Measurements from ENCODE around the gene CYBC1.
"Not testable (repeated sequence)": the region's sequence is repeated elsewhere in the genome, so short reads cannot be mapped to it uniquely, and the experiment has no call there.

Gene CYBC1

GRCh38 chr17:82435601-82436583 lies 14.7 kb downstream of the CYBC1 start:
- no peak for DNase-seq

DNA sequence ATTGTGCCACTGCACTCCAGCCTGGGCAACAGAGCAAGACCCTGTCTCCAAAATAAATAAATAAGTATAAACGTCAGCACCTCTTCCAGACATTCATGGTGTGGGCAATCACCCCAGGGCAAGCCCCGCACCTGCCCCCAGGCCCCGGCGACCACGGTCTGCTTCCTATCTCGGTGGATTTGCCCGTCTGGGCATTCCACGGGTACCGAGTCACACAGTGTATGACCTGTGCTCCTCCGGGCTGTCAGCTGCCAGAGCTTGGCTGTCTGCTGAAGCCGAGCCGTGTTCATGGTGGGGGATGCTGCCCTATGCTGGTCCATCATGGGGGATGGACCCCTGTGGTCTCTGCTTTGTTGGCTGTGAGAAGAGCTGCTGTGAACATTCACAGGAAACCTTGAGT lies 15.4 kb downstream of the CYBC1 start:
- DNase-seq: no peak

DNA sequence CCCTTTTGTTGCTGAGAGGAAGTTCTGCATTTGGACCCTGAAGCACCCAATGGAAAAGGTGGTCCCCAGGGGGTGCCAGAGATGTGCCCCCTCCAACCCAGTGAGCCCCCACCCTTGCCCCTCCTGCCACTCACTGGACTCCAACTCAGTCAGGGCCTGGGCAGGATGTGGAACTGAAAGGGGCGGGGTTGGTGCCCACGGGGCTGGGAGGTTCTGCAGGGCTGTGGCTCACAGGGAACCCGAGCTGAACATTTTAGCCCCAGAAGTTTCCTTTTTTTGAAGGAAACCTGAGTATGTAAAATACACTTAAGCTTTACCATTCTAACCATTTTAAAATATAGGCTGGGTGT lies 16.4 kb downstream of the CYBC1 start:
- DNase-seq: no peak

- no peak for DNase-seq
These were observed 16.9 kb downstream of the CYBC1 start for GRCh38 chr17:82433560-82434215.

DNA sequence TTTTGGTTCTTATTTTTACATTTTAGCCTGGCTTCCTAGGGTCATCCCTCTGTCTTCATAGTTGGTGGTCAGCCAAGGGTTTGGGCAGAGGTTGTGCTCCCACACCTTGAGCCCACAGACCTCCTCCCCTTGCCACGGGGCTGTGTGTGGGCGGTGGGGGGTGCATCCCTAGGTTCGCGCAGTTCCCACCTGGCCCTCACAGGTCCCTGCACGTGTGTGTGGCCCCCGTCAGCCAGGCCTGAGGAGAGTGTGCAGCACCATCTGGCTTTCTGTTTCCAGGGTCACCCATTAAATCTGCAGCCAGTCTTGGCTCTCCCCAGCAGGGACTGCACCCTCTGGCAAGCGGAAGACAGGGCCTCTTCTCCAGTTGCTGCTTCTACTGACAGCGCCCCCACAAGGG lies 18.5 kb downstream of the CYBC1 start:
- DNase-seq: no peak

- DNase-seq: no peak
These were observed 20.7 kb downstream of the CYBC1 start for GRCh38 chr17:82429824-82430223.

DNA sequence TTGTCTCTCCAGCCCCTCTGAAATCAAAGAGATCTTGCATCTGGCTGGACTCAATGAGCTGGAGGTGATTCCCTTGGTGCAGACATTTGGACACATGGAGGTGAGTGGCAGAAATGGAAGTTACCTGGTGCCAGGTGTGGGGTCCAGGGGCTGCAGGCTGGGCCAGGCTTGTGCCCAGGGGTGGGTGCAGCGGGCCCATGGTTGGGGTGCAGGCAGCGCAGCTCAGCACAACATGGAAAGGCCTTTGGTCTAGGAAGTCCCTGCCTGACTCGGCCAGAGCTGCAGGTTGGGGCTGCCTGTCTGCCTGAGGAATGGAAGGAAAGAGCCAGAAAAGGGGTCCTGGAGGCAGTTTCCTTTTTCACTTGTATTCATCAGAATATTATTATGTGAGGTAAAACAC lies 22.0 kb downstream of the CYBC1 start:
- no peak for DNase-seq

GRCh38 chr17:82424863-82425159 lies 25.7 kb downstream of the CYBC1 start:
- no peak for DNase-seq

GRCh38 chr17:82424001-82424862 lies 26.3 kb downstream of the CYBC1 start:
- DNase-seq: no peak

GRCh38 chr17:82419540-82419939 lies 31.0 kb downstream of the CYBC1 start:
- DNase-seq: no peak

DNA sequence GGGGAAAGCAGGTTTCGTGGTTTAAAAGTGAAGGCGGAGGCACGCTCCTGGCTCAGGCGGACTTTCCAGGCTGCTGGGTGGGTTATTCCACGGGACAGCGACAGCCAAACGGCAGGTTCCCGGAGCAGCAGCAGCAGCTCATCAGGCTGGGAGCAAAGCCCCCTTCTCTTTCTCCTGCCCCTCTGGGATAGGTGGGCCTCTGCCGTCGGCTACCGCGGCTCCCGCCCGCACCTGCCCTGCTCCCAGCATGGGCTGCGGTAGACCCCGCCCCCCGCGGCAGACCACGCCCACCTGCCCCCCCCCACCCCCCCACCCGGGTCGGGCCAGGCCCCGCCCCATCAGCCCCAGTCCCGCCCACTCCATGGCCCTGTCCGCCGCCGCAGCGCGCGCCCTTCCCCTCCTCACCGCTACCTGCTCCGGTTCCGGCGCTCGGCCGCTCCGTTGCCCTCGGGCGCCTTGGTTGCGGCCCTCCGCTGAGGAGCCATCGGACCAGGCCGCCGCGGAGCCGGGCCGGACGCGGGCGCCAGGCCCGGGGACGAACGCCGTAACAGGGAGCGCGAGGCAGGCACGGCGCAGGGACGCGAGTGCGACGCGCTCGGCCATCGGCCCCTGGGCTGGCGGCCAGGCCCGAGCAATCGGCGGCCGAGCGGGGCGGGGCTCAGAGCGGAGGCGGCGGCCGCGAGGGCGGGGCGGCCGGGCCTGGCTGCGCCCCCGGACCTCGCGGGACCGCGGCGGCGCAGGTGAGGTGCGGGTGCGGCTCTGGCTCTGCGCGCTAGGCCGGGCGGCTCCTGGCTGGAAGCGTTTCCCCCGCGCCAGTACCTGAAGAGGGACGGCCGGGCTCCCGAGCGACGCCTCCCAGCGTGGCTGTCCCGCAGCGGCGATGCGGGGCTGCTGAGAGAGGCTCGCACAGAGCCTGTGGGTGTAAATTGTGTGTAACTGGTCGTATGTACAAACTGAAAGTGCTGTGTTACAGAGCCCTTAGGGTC lies 32.3 kb downstream of the CYBC1 start, which contains the start of the genes HEXD and OGFOD3:
Gene HEXD (plus strand): TSS at position 347 of the 986 bp plus-strand sequence. CDS start 1,453 bp downstream, outside the sequence.
Gene OGFOD3 (minus strand): TSS at position 586 of the 986 bp plus-strand sequence. CDS start 101 bp downstream, at position 485.
- DNase-seq: peak; percentile 100

DNA sequence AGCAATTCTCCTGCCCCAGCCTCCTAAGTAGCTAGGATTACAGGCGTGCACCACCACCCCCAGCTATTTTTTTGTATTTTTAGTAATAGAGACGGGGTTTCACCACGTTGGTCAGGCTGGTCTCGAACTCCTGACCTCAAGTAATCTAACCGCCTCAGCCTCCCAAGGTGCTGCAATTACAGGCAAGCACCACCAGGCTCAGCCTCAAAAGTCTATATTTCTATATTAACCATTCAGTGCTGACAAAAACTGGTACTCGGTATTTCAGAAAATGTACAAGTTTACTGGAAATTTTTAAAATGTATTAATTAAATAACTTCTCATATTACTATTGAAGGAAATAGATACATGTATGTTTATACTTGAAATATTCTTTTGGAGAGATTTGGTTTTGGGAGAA lies 33.8 kb downstream of the CYBC1 start:
- no peak for DNase-seq

- no peak for DNase-seq
These were observed 34.3 kb downstream of the CYBC1 start for GRCh38 chr17:82416264-82416663.

DNA sequence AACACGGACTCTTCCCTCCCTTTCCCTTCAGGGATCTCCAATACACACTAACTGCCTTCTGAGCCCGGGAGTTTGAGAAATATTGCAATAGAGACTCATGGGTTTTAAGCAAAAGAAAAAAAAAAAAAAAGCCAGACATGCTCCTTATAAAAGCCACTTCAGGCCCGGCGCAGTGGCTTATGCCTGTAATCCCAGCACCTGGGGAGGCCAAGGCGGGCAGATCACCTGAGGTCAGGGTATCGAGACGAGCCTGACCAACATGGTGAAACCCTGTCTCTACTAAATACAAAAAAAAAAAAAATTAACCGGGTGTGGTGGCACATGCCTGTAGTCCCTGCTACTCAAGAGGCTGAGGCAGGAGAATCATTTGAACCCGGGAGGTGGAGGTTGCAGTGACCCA lies 34.8 kb downstream of the CYBC1 start:
- DNase-seq: no peak

DNA sequence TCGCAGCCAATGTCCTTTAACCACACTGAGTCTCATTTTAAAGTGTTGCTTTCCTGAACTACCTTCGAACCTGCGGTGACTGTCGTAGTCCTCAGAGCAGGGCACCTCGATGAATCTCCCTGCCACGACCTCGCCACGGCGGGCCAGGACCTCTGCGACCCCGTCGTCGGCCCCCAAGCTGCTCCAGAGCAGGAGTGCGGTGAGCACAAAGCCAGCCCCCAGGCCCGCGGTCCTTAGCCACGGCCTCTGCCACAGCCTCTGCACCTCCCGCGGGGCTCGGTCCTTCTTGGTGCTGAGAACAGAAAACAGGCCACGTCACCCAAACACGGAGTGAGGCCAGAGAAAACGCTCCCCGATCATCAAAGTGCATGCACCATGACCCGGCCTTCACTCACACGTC lies 35.2 kb downstream of the CYBC1 start:
- no peak for DNase-seq

DNA sequence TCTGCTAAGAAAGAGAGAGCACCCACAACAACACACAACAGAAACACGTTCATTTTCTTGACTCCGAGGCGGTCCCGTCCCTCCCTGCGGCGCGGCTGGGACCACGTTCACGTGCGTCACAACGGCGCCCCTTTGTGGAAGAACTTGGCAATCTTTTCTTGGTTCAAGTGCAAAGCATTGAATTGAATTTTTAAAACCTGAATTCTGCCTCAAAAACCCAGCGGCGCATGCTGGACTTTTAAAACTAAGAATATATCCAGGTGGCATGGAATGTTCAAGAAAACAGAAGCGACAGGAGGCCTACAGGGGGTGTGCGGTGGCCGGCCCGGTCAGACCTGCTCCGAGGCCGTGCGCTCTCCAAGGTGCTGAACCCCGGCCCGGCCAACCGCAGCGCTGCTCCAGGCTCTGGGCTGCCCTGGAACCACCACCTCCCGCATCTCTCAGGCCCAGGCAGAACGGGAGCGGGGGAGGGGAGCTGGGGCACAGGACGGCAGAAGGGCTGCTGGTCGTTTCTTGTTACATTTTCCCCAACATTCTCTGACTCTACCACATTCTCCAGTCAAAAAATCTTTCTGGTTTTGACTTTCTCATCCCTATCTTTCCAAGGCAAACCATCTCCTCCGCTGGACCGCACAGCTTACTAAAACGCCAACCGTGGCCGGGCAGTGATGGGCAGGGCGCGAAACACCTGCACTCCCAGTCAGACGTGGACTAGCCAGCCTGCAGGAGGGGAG lies 35.8 kb downstream of the CYBC1 start:
- peak; percentile 89 for DNase-seq

GRCh38 chr17:82412535-82413520 lies 37.7 kb downstream of the CYBC1 start:
- no peak for DNase-seq

GRCh38 chr17:82412081-82412480 lies 38.5 kb downstream of the CYBC1 start:
- not testable (repeated sequence) for DNase-seq

GRCh38 chr17:82411396-82412053 lies 39.0 kb downstream of the CYBC1 start:
- DNase-seq: no peak
